Epithelial cell of esophagus (primary cell): ENCODE results near the gene LSAMP.

ENCODE experiments used
- DNase-seq: peaks from one replicate; pipeline ENCODE4 v3.0.0; 2010; ENCODE audit warnings: low read depth
- H3K4me3 ChIP-seq: 2 replicates; pipeline ENCODE4 v1.5.1; 2011; ENCODE audit warnings: mild to moderate bottlenecking, low read length, control low read depth
- CTCF ChIP-seq: IDR thresholded peaks from 2 replicates; pipeline ENCODE4 v1.5.1; 2011; ENCODE audit warnings: low read depth, mild to moderate bottlenecking, low read length, control low read depth, inconsistent platforms; ENCODE audit not compliant: insufficient read depth; ENCODE audit errors: missing control alignments

LSAMP gene

GRCh38 chr3:116392291-116392690 lies 53.0 kb downstream of the LSAMP start:
- no peak for DNase-seq
- H3K4me3 ChIP-seq = no peak overlapping the region
- TF ChIP-seq CTCF = no peak

GRCh38 chr3:116391296-116392201 lies 53.7 kb downstream of the LSAMP start:
- TF ChIP-seq CTCF = no peak
- H3K4me3 ChIP-seq = no peak overlapping the region
- DNase-seq = no peak

- no peak for TF ChIP-seq CTCF
- H3K4me3 ChIP-seq = no peak overlapping the region
- DNase-seq = no peak
Observed at GRCh38 chr3:116390318-116390717, 55.0 kb downstream of the LSAMP start.

GRCh38 chr3:116388867-116389385 lies 56.4 kb downstream of the LSAMP start:
- no peak for DNase-seq

GRCh38 chr3:116386168-116386567 lies 59.1 kb downstream of the LSAMP start:
- no peak for TF ChIP-seq CTCF
- no peak for DNase-seq

More at GRCh38 chr3:116388867-116389385, 56.4 kb downstream of the LSAMP start:
- no peak overlapping the region for H3K4me3 ChIP-seq
- no peak for TF ChIP-seq CTCF

GRCh38 chr3:116384717-116385116 lies 60.6 kb downstream of the LSAMP start:
- DNase-seq = no peak
- no peak for TF ChIP-seq CTCF
- H3K4me3 ChIP-seq = no peak overlapping the region

More at GRCh38 chr3:116386168-116386567, 59.1 kb downstream of the LSAMP start:
- H3K4me3 ChIP-seq = no peak overlapping the region
